SU-DHL-6 (cell line): ENCODE results near the gene R3HDM2.
A peak's percentile ranks its signal among the peaks of the same experiment; 100 is the strongest.

Experiments
- H2AFZ ChIP-seq: fragments of 200-600 bp; sonication (generic); 2 replicates; pipeline ENCODE4 v1.6.1; 2014; ENCODE audit warnings: low read depth, mild to moderate bottlenecking, moderate library complexity, mixed read lengths, antibody characterized with exemption, low read length; ENCODE audit not compliant: severe bottlenecking
- H3F3A ChIP-seq: fragments of 200-600 bp; shearing (Covaris generic); 2 replicates; pipeline ENCODE4 v1.6.0; 2016; ENCODE audit warnings: antibody characterized with exemption, mild to moderate bottlenecking; ENCODE audit not compliant: insufficient read depth
- H3K27ac ChIP-seq: fragments of 200-600 bp; sonication (generic); 2 replicates; pipeline ENCODE4 v1.5.1; 2016; ENCODE audit warnings: low read depth, mild to moderate bottlenecking, low read length, moderate library complexity, mixed read lengths
- H3K27me3 ChIP-seq: fragments of 200-600 bp; sonication (generic), shearing (Covaris generic); 2 replicates; pipeline ENCODE4 v1.6.0; 2014; ENCODE audit warnings: mild to moderate bottlenecking, low read length
- H3K36me3 ChIP-seq: fragments of 200-600 bp; sonication (generic); 2 replicates; pipeline ENCODE4 v1.6.1; 2014; ENCODE audit warnings: mild to moderate bottlenecking, low read length, mixed read lengths
- H3K4me2 ChIP-seq: fragments of 300-600, 200-600 bp; shearing (Covaris generic), sonication (generic); 2 replicates; pipeline ENCODE4 v1.6.0; 2014; ENCODE audit warnings: low read length, low read depth, mild to moderate bottlenecking; ENCODE audit not compliant: poor library complexity, severe bottlenecking
- H3K4me3 ChIP-seq: fragments of 200-600 bp; sonication (generic); 2 replicates; pipeline ENCODE4 v1.5.1; 2014; ENCODE audit warnings: antibody characterized with exemption, low read length, mild to moderate bottlenecking, mixed read lengths; ENCODE audit not compliant: insufficient read depth, poor library complexity, severe bottlenecking
- H3K79me2 ChIP-seq: fragments of 200-600 bp; sonication (generic); 2 replicates; pipeline ENCODE4 v1.6.1; 2014; ENCODE audit warnings: mild to moderate bottlenecking, low read length, moderate library complexity; ENCODE audit not compliant: insufficient read depth
- H3K9ac ChIP-seq: fragments of 200-600 bp; sonication (generic); 2 replicates; pipeline ENCODE4 v1.7.0; 2014; ENCODE audit warnings: mild to moderate bottlenecking, low read length
- H3K9me2 ChIP-seq: fragments of 200-600 bp; sonication (generic); replicated peaks from 2 replicates; pipeline ENCODE4 v1.6.1; 2014; ENCODE audit warnings: low read length; ENCODE audit not compliant: insufficient read depth
- H3K9me3 ChIP-seq: fragments of 200-600 bp; sonication (generic); 2 replicates; pipeline ENCODE4 v1.6.1; 2014; ENCODE audit warnings: low read length, mixed read lengths; ENCODE audit not compliant: insufficient read depth
- H4K20me1 ChIP-seq: fragments of 200-600 bp; sonication (generic); 2 replicates; pipeline ENCODE4 v1.6.1; 2014; ENCODE audit warnings: low read depth, mild to moderate bottlenecking, antibody characterized with exemption, low read length, moderate library complexity, mixed read lengths
- EZH2phosphoT487 ChIP-seq: fragments of 200-600 bp; sonication (generic), shearing (Covaris generic); conservative IDR thresholded peaks from 2 replicates; pipeline ENCODE4 v1.6.1; 2018; ENCODE audit warnings: mild to moderate bottlenecking, antibody characterized with exemption, low read length, moderate library complexity, mixed read lengths
- TF ChIP-seq, protein P1 (sequence below): fragments of 200-600 bp; sonication (generic); IDR thresholded peaks from one replicate; pipeline ENCODE4 v1.5.1; 2017; ENCODE audit warnings: antibody characterized with exemption, mild to moderate bottlenecking, low read length, moderate library complexity; ENCODE audit not compliant: insufficient read depth, poor library complexity, severe bottlenecking

The R3HDM2 gene

DNA sequence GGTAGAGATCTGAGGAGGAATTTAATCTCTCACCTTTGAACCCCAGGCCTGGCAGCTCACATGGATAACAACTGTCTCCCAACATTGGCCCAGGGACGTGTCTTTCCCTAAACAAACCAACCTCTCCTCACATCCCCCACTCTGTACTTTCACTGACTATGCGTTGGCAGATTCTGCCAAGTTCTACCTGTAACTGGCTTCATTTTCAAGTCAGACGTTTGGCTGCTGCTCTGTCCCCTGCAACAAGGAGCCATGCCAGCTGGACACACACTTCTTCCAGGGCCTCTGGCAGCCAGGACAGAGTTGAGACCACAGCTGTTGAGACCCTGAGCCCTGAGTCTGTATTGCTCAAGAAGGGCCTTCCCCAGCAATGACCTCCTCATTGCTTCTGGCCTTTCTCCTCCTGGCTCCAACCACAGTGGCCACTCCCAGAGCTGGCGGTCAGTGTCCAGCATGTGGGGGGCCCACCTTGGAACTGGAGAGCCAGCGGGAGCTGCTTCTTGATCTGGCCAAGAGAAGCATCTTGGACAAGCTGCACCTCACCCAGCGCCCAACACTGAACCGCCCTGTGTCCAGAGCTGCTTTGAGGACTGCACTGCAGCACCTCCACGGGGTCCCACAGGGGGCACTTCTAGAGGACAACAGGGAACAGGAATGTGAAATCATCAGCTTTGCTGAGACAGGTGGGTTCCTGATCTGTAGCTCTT, 3.8 kb upstream of the R3HDM2 start, which contains the start of gene INHBC:
Gene INHBC (plus strand): TSS at position 268 of the 707 bp plus-strand sequence. CDS start 103 bp downstream, at position 371.
- H3K4me3 ChIP-seq, result no peak within 1 kb of the TSS
- H3K9ac ChIP-seq, result no peak within 1 kb of the TSS
- H3K9me2 ChIP-seq, result no peaks in the 10 kb centered on the region
- peaks cover 7% of the 10 kb centered on the region for H3F3A ChIP-seq
- H3K27me3 ChIP-seq, result no peaks in the 10 kb centered on the region
- no peak within 1 kb of the TSS for H3K4me2 ChIP-seq
- H4K20me1 ChIP-seq, result no peaks in the 10 kb centered on the region
- H3K9me3 ChIP-seq, result no peaks in the 10 kb centered on the region
- no peak within 1 kb of the TSS for H3K27ac ChIP-seq
- no peak for TF ChIP-seq EZH2phosphoT487
- TF ChIP-seq, protein P1, sequence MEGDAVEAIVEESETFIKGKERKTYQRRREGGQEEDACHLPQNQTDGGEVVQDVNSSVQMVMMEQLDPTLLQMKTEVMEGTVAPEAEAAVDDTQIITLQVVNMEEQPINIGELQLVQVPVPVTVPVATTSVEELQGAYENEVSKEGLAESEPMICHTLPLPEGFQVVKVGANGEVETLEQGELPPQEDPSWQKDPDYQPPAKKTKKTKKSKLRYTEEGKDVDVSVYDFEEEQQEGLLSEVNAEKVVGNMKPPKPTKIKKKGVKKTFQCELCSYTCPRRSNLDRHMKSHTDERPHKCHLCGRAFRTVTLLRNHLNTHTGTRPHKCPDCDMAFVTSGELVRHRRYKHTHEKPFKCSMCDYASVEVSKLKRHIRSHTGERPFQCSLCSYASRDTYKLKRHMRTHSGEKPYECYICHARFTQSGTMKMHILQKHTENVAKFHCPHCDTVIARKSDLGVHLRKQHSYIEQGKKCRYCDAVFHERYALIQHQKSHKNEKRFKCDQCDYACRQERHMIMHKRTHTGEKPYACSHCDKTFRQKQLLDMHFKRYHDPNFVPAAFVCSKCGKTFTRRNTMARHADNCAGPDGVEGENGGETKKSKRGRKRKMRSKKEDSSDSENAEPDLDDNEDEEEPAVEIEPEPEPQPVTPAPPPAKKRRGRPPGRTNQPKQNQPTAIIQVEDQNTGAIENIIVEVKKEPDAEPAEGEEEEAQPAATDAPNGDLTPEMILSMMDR, result no peak
- H2AFZ ChIP-seq, result no peak within 1 kb of the TSS
- H3K36me3 ChIP-seq, result no peaks in the 10 kb centered on the region
- peaks cover 7% of the 10 kb centered on the region for H3K79me2 ChIP-seq

DNA sequence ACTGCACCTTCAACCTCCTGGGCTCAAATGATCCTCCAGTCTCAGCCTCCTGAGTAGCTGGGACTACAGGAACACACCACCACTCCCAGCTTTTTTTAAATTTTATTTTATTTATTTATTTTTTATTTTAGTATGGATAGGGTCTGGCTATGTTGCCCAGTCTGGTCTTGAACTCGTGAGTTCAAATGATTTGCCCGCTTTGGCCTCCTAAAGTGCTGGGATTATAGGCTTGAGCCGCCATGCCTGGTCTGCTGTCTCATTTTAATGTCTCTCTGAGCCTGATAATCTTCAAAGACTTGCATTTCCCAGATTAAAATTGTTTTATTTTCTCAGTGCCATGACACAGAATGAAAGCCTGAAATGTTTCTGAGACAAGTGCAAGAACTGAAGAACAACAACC, 2.5 kb upstream of the R3HDM2 start:
- no peak for TF ChIP-seq EZH2phosphoT487
- TF ChIP-seq, protein P1, result no peak
- no peak overlapping the region for H3K9ac ChIP-seq

DNA sequence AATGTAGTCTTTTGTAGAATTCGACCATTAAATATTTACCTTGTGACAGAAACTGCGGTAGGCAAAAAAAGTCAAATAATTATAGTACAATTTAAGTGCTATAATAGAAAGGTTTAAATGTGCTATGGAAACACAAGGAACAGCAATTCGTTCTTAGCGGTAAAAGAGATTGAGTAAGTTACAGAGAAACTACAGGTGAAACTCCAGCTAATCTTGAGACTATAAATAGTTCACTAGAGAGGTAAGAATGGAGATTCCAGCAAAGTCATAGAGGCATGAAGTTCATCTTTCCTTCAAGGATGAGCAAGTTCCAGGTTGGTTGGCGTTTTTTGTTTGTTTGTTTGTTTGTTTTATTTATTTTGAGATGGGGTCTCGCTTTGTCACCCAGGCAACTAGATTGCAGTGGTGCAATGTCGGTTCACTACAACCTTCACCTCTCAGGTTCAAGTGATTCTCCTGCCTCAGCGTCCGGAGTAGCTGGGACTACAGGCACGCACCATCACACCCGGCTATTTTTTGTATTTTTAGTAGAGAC, 878 bp upstream of the R3HDM2 start:
- Histone ChIP-seq H3K79me2 (peaks cover 19% of the 10 kb centered on the region), H4K20me1 (no peaks in the 10 kb centered on the region), H3K36me3 (no peaks in the 10 kb centered on the region), H3F3A (peaks cover 13% of the 10 kb centered on the region), H2AFZ (peak overlapping the region; percentile 67), H3K27me3 (no peaks in the 10 kb centered on the region), H3K9ac (peak overlapping the region; percentile 72), H3K27ac (peak overlapping the region; percentile 64; the same call in 1 of the 2 replicates), H3K9me3 (no peaks in the 10 kb centered on the region), H3K9me2 (no peaks in the 10 kb centered on the region), H3K4me2 (peak overlapping the region; percentile 98), H3K4me3 (peak overlapping the region; percentile 65)
- TF ChIP-seq EZH2phosphoT487, result no peak
- TF ChIP-seq, protein P1, result no peak

More for the DNA sequence above, 2.5 kb upstream of the R3HDM2 start:
- no peak overlapping the region for H3K4me3 ChIP-seq
- no peaks in the 10 kb centered on the region for H3K9me2 ChIP-seq
- H3K79me2 ChIP-seq, result peaks cover 19% of the 10 kb centered on the region
- peaks cover 13% of the 10 kb centered on the region for H3F3A ChIP-seq
- H3K9me3 ChIP-seq, result no peaks in the 10 kb centered on the region
- no peak overlapping the region for H3K4me2 ChIP-seq
- no peak overlapping the region for H3K27ac ChIP-seq
- no peak overlapping the region for H2AFZ ChIP-seq
- no peaks in the 10 kb centered on the region for H4K20me1 ChIP-seq
- no peaks in the 10 kb centered on the region for H3K27me3 ChIP-seq
- H3K36me3 ChIP-seq, result no peaks in the 10 kb centered on the region
